HG03159 (cell line): ENCODE measurements around the gene BEST3.
"Not testable (repeated sequence)": the region's sequence is repeated elsewhere in the genome, so short reads cannot be mapped to it uniquely, and the experiment has no call there.

Source experiments
- ATAC-seq: cut with Tn5 transposase; IDR thresholded peaks from one replicate; pipeline ENCODE4 v1.9.1; 2021; ENCODE audit warnings: mild to moderate bottlenecking, moderate library complexity; ENCODE audit not compliant: unreplicated experiment

BEST3 gene

GRCh38 chr12:69604275-69604674 is 94.8 kb downstream of the BEST3 start:
- ATAC-seq, result not testable (repeated sequence)
